DOHH2 (cell line): Measurements from ENCODE around the gene FLYWCH2.

Experiments
- CTCF ChIP-seq: fragments of 200-600 bp; sonication (generic); IDR thresholded peaks from one replicate; pipeline ENCODE4 v1.5.1; 2014; ENCODE audit warnings: antibody characterized with exemption, mild to moderate bottlenecking, low read depth, low read length; ENCODE audit not compliant: poor library complexity, severe bottlenecking
- EZH2phosphoT487 ChIP-seq: fragments of 200-600 bp; sonication (generic); IDR thresholded peaks from 2 replicates; pipeline ENCODE4 v1.6.1; 2017; ENCODE audit warnings: borderline replicate concordance, mild to moderate bottlenecking, antibody characterized with exemption, low read length, moderate library complexity, mixed read lengths

- TF ChIP-seq CTCF (no peak), EZH2phosphoT487 (no peak)
Observed at GRCh38 chr16:2839650-2840450, 43.2 kb upstream of the FLYWCH2 start.
